ENCODE measurements around the gene ARHGAP21. TPM values are rescaled to one million over a fixed set of nuclear protein-coding genes. Genes with fewer than 3 reads are reported as not detected.

The ARHGAP21 gene
- total RNA-seq, 2 donors from 2014 or later: 38.9 to 44.2 TPM

- 96 to 97% methylated on average over 3 of the region's 3 CpGs for WGBS, 2 donors
- Histone ChIP-seq H3K27ac (no peak overlapping the region), H3K27me3 (no peaks in the 10 kb centered on the region), H3K4me3 (no peak overlapping the region), H3K36me3 (replicated peaks in 1 of 2; ENCODE audit: insufficient read depth in 1 of 2, low read depth in 2 of 2) (peaks cover 0 to 15% of the 10 kb centered on the region in 2 donors), H3K4me1 (no peaks in the 10 kb centered on the region), H3K9me3 (no peaks in the 10 kb centered on the region)
- ATAC-seq (no peak), DNase-seq (no peak)
- intact Hi-C loops (cut with DNase I): no loop called here
- TF ChIP-seq POLR2A (IDR thresholded peaks at IDR 0.05) (no peak), CTCF (IDR thresholded peaks at IDR 0.05) (no peak)
Measured at GRCh38 chr10:24597961-24598360, 125.7 kb downstream of the ARHGAP21 start.

GRCh38 chr10:24597426-24597825, 126.3 kb downstream of the ARHGAP21 start:
- Histone ChIP-seq H3K4me3 (no peak overlapping the region), H3K27me3 (no peaks in the 10 kb centered on the region), H3K9me3 (no peaks in the 10 kb centered on the region), H3K27ac (no peak overlapping the region), H3K4me1 (no peaks in the 10 kb centered on the region), H3K36me3 (replicated peaks in 1 of 2; ENCODE audit: insufficient read depth in 1 of 2, low read depth in 2 of 2) (peaks cover 0 to 20% of the 10 kb centered on the region in 2 donors)
- no peak for TF ChIP-seq POLR2A (IDR thresholded peaks at IDR 0.05)
- no peak for TF ChIP-seq CTCF (IDR thresholded peaks at IDR 0.05)
- WGBS, 2 donors: 95 to 96% methylated on average over 7 of the region's 7 CpGs
- no peak for ATAC-seq
- intact Hi-C loops (cut with DNase I): no loop called here
- no peak for DNase-seq

- TF ChIP-seq POLR2A (IDR thresholded peaks at IDR 0.05): no peak
- no peak for TF ChIP-seq CTCF (IDR thresholded peaks at IDR 0.05)
- DNase-seq: no peak
- peaks cover 5 to 24% of the 10 kb centered on the region in 2 donors for H3K36me3 ChIP-seq (replicated peaks in 1 of 2; ENCODE audit: insufficient read depth in 1 of 2, low read depth in 2 of 2)
- ATAC-seq: no peak
- H3K4me1 ChIP-seq: no peaks in the 10 kb centered on the region
- intact Hi-C loops (cut with DNase I): no loop called here
- no peak overlapping the region for H3K27ac ChIP-seq
- 89 to 95% methylated on average over 11 of the region's 11 CpGs for WGBS, 2 donors
- no peaks in the 10 kb centered on the region for H3K27me3 ChIP-seq
- H3K9me3 ChIP-seq: no peaks in the 10 kb centered on the region
- H3K4me3 ChIP-seq: no peak overlapping the region
Measured at GRCh38 chr10:24596217-24596930, 127.3 kb downstream of the ARHGAP21 start.

GRCh38 chr10:24590697-24591457, 132.8 kb downstream of the ARHGAP21 start:
- H3K4me1 ChIP-seq: no peaks in the 10 kb centered on the region
- intact Hi-C loops (cut with DNase I): no loop called here
- no peaks in the 10 kb centered on the region for H3K27me3 ChIP-seq
- H3K9me3 ChIP-seq: no peaks in the 10 kb centered on the region
- peaks cover 13 to 25% of the 10 kb centered on the region in 2 donors for H3K36me3 ChIP-seq (replicated peaks in 1 of 2; ENCODE audit: insufficient read depth in 1 of 2, low read depth in 2 of 2)
- no peak for DNase-seq
- no peak overlapping the region for H3K4me3 ChIP-seq
- H3K27ac ChIP-seq: no peak overlapping the region
- TF ChIP-seq POLR2A (IDR thresholded peaks at IDR 0.05) (no peak), CTCF (IDR thresholded peaks at IDR 0.05) (no peak)
- ATAC-seq: no peak
